ENCODE data around the gene HLA-E. TPM values are rescaled to one million over a fixed set of nuclear protein-coding genes. Genes with fewer than 3 reads are reported as not detected.

The HLA-E gene
- total RNA-seq, 1 experiment from 2014 or later: 125 TPM

GRCh38 chr6:30452736-30453507 is 36.4 kb upstream of the HLA-E start:
- ChIA-PET POLR2A (ENCODE audit: unreplicated experiment) (no interaction called here), CTCF (interaction anchor here (0.6 to 1.8 kb wide), 8 partner anchors 15 to 907 kb away, joined by 3 to 9 read pairs (median 4); partner anchors contain the start of gene DHX16)
- H3K9me3 ChIP-seq (ENCODE audit: insufficient read depth, low read depth): no peaks in the 10 kb centered on the region
- no peak overlapping the region for H2AFZ ChIP-seq
- no peak for DNase-seq
- H3K36me3 ChIP-seq (ENCODE audit: low read depth): no peaks in the 10 kb centered on the region
- H3K9me2 ChIP-seq (ENCODE audit: insufficient read depth): no peaks in the 10 kb centered on the region
- peaks cover 82% of the 10 kb centered on the region for H3K27me3 ChIP-seq (ENCODE audit: insufficient read depth, low read depth)
- H3K4me2 ChIP-seq: no peak overlapping the region
- intact Hi-C loops (cut with micrococcal nuclease; ENCODE audit: unreplicated experiment): loop anchor here (1.0 to 10.0 kb wide), 4 partner anchors 98 to 932 kb away; no protein-coding TSS in a partner anchor
- H3K79me2 ChIP-seq (ENCODE audit: low read depth): no peaks in the 10 kb centered on the region
- no peaks in the 10 kb centered on the region for H3F3A ChIP-seq (ENCODE audit: insufficient read depth, low read depth)
- no peak overlapping the region for H3K27ac ChIP-seq
- H4K20me1 ChIP-seq (ENCODE audit: insufficient read depth): no peaks in the 10 kb centered on the region
- H3K4me1 ChIP-seq (replicated peaks; ENCODE audit: insufficient read depth): no peaks in the 10 kb centered on the region
- no TSS peak for BruUV-seq (replicated peaks)
- H3K4me3 ChIP-seq: no peak overlapping the region
- TF ChIP-seq EZH2 (IDR thresholded peaks at IDR 0.05; ENCODE audit: low read depth): no peak
- no peak for TF ChIP-seq CTCF (conservative IDR thresholded peaks at IDR 0.05)

- no peaks in the 10 kb centered on the region for H3K9me2 ChIP-seq (ENCODE audit: insufficient read depth)
- H3K27me3 ChIP-seq (ENCODE audit: insufficient read depth, low read depth): peaks cover 82% of the 10 kb centered on the region
- TF ChIP-seq CTCF (conservative IDR thresholded peaks at IDR 0.05) (peak; percentile 80), EZH2 (IDR thresholded peaks at IDR 0.05; ENCODE audit: low read depth) (no peak)
- intact Hi-C loops (cut with micrococcal nuclease; ENCODE audit: unreplicated experiment): loop anchor here (1.0 to 10.0 kb wide), 4 partner anchors 99 to 931 kb away; no protein-coding TSS in a partner anchor
- no peaks in the 10 kb centered on the region for H3K9me3 ChIP-seq (ENCODE audit: insufficient read depth, low read depth)
- H3K4me2 ChIP-seq: no peak overlapping the region
- DNase-seq: peak; percentile 59 to 87
- H3K79me2 ChIP-seq (ENCODE audit: low read depth): no peaks in the 10 kb centered on the region
- no peaks in the 10 kb centered on the region for H3F3A ChIP-seq (ENCODE audit: insufficient read depth, low read depth)
- no peak overlapping the region for H2AFZ ChIP-seq
- ChIA-PET POLR2A (ENCODE audit: unreplicated experiment) (no interaction called here), CTCF (interaction anchor here (0.7 to 1.8 kb wide), 7 partner anchors 14 to 521 kb away, joined by 3 to 9 read pairs (median 3); partner anchors contain the start of gene DHX16)
- no peak overlapping the region for H3K4me3 ChIP-seq
- no TSS peak for BruUV-seq (replicated peaks)
- H4K20me1 ChIP-seq (ENCODE audit: insufficient read depth): no peaks in the 10 kb centered on the region
- no peaks in the 10 kb centered on the region for H3K36me3 ChIP-seq (ENCODE audit: low read depth)
- no peak overlapping the region for H3K27ac ChIP-seq
- no peaks in the 10 kb centered on the region for H3K4me1 ChIP-seq (replicated peaks; ENCODE audit: insufficient read depth)
Measured at GRCh38 chr6:30453508-30454116, 35.7 kb upstream of the HLA-E start.

- DNase-seq: no peak
- ChIA-PET CTCF (no interaction called here), POLR2A (ENCODE audit: unreplicated experiment) (no interaction called here)
- Histone ChIP-seq H3K36me3 (ENCODE audit: low read depth) (no peaks in the 10 kb centered on the region), H3K9me3 (ENCODE audit: insufficient read depth, low read depth) (no peaks in the 10 kb centered on the region), H3K9me2 (ENCODE audit: insufficient read depth) (no peaks in the 10 kb centered on the region), H3K27ac (no peak overlapping the region), H3F3A (ENCODE audit: insufficient read depth, low read depth) (no peaks in the 10 kb centered on the region), H3K4me1 (replicated peaks; ENCODE audit: insufficient read depth) (no peaks in the 10 kb centered on the region), H4K20me1 (ENCODE audit: insufficient read depth) (no peaks in the 10 kb centered on the region), H3K4me3 (no peak overlapping the region), H3K4me2 (no peak overlapping the region), H2AFZ (no peak overlapping the region), H3K79me2 (ENCODE audit: low read depth) (no peaks in the 10 kb centered on the region), H3K27me3 (ENCODE audit: insufficient read depth, low read depth) (peaks cover 88% of the 10 kb centered on the region)
- TF ChIP-seq EZH2 (IDR thresholded peaks at IDR 0.05; ENCODE audit: low read depth): no peak
- TF ChIP-seq CTCF (conservative IDR thresholded peaks at IDR 0.05): no peak
- no TSS peak for BruUV-seq (replicated peaks)
- intact Hi-C loops (cut with micrococcal nuclease; ENCODE audit: unreplicated experiment): loop anchor here (10.0 kb wide), 2 partner anchors 104 to 926 kb away; no protein-coding TSS in a partner anchor
Measured at GRCh38 chr6:30459145-30459544, 30.2 kb upstream of the HLA-E start.
